GM13976 (cell line): ENCODE data around the gene TPM2.
"Not testable (repeated sequence)": the region's sequence is repeated elsewhere in the genome, so short reads cannot be mapped to it uniquely, and the experiment has no call there.

ENCODE experiments used
- DNase-seq: peaks from one replicate; pipeline ENCODE4 v3.0.0; 2012; ENCODE audit warnings: low spot score
- CTCF ChIP-seq: IDR thresholded peaks from 2 replicates; pipeline ENCODE4 v1.5.1; 2012; ENCODE audit warnings: borderline replicate concordance, mild to moderate bottlenecking; ENCODE audit not compliant: insufficient read depth; ENCODE audit errors: extremely low read depth, missing control alignments, control extremely low read depth
- in situ Hi-C: fragments of 300-500 bp; cut with MboI; formaldehyde crosslinking; loops from one replicate; pipeline ENCODE4 v1.12.0; 2022; ENCODE audit warnings: low sequenced_read_pairs, mixed read lengths, inconsistent platforms; ENCODE audit not compliant: unreplicated experiment

TPM2 gene

GRCh38 chr9:35646153-35646532 lies 43.6 kb downstream of the TPM2 start:
- in situ Hi-C loops: no loop called here
- no peak for DNase-seq

GRCh38 chr9:35645736-35646135 lies 44.0 kb downstream of the TPM2 start:
- in situ Hi-C loops, DNase-seq: not testable (repeated sequence)

More at GRCh38 chr9:35646153-35646532, 43.6 kb downstream of the TPM2 start:
- TF ChIP-seq CTCF: no peak

GRCh38 chr9:35643046-35643445 lies 46.7 kb downstream of the TPM2 start:
- no peak for TF ChIP-seq CTCF
- in situ Hi-C loops: no loop called here
- no peak for DNase-seq

- in situ Hi-C loops, DNase-seq: not testable (repeated sequence)
Measured at GRCh38 chr9:35641478-35641877, 48.2 kb downstream of the TPM2 start.

- in situ Hi-C loops, DNase-seq: not testable (repeated sequence)
Measured at GRCh38 chr9:35640431-35640830, 49.3 kb downstream of the TPM2 start.

- no peak for DNase-seq
- in situ Hi-C loops: no loop called here
- TF ChIP-seq CTCF: no peak
Measured at GRCh38 chr9:35639631-35640030, 50.1 kb downstream of the TPM2 start.

- in situ Hi-C loops, DNase-seq: not testable (repeated sequence)
Measured at GRCh38 chr9:35639225-35639624, 50.5 kb downstream of the TPM2 start.

- not testable (repeated sequence) for DNase-seq
Measured at GRCh38 chr9:35638751-35639150, 51.0 kb downstream of the TPM2 start.

GRCh38 chr9:35637427-35637955 lies 52.2 kb downstream of the TPM2 start:
- in situ Hi-C loops, DNase-seq: not testable (repeated sequence)

More at GRCh38 chr9:35638751-35639150, 51.0 kb downstream of the TPM2 start:
- in situ Hi-C loops: not testable (repeated sequence)

GRCh38 chr9:35636877-35637246 lies 52.9 kb downstream of the TPM2 start:
- DNase-seq, in situ Hi-C loops: not testable (repeated sequence)
